Measurements from ENCODE around the gene FUT1.
"Not testable (repeated sequence)": the region's sequence is repeated elsewhere in the genome, so short reads cannot be mapped to it uniquely, and the experiment has no call there.

FUT1 gene

DNA sequence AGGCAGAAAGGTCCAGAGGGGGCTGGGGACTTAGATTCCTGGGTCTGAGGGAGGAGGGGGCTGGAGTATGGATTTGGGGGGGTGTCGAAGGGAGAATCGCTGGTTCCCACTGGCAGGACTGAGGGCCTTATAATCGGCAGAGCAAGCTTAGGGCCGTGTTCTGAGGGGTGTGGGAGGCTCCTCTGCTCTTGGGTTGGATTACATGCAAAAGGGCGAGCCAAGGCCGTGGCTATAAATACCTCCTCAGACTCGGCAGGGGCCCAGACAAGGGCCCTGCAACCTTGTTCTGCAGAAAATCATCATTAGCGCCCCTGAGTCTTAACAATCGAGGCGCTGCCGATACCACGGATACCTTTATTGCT lies 32.2 kb downstream of the FUT1 start:
- peak overlapping the region; percentile 56 for H3K4me3 ChIP-seq (replicated peaks; ENCODE audit: low read depth, low read length)
- no peak for TF ChIP-seq CTCF (IDR thresholded peaks at IDR 0.05; ENCODE audit: low read depth, low read length, missing control alignments)
- no peak for DNase-seq (ENCODE audit: extremely low read depth, low read depth)

DNA sequence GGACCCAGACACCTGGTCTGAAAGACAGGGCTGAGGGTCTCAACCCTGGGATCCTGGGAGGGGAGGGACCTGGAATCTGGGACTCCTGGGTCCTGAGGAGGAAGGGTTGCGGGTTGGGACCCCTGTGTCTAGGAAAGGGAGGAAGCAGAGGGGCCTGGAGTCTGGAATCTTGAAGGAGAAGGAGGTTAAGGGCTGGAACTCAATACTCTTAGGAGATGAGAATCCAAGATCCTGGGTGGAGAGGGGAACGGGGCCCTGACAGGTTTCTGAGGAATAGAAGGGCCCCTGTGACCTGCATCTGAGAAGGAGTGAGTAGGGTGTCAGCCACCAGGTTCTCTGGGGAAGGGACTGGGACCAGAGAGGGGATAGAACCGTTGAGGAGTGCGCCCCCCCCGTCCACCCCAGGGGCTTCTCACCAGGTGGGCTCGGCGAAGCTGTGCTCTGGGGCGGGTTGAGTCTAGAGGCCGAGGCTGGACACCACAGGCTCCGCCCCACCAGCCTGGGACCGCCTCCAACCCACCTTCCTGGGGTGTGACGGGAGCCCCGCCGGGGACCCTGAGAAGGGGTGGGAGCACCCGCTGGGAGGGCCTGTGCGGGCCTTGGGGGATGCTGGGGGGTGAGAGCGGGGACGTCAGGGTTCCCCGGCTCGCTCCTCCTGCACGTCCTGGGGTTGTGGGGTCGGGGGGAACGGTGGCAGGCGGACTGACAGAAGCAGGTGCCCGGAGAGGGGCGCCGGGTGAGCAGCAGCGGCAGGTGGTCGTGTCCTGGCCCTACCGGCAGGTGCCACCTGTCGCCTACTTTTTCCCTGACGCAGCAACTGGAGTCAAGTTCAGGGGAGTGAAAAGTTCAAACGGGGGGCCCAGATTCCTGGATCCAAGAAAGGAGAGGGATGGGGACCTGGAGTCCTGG lies 32.9 kb downstream of the FUT1 start, which contains the start of gene MAMSTR:
Gene MAMSTR (minus strand): TSS at position 463 of the 909 bp plus-strand sequence. CDS start 694 bp downstream, outside the sequence.
- no peak for DNase-seq (ENCODE audit: extremely low read depth, low read depth)
- peak within 1 kb of the TSS; percentile 56 for H3K4me3 ChIP-seq (replicated peaks; ENCODE audit: low read depth, low read length)
- TF ChIP-seq CTCF (IDR thresholded peaks at IDR 0.05; ENCODE audit: low read depth, low read length, missing control alignments), result no peak

GRCh38 chr19:48718711-48719231 lies 33.7 kb downstream of the FUT1 start:
- no peak overlapping the region for H3K4me3 ChIP-seq (replicated peaks; ENCODE audit: low read depth, low read length)
- DNase-seq (ENCODE audit: extremely low read depth, low read depth), result no peak
- TF ChIP-seq CTCF (IDR thresholded peaks at IDR 0.05; ENCODE audit: low read depth, low read length, missing control alignments), result no peak

- not testable (repeated sequence) for H3K4me3 ChIP-seq (replicated peaks; ENCODE audit: low read depth, low read length); DNase-seq (ENCODE audit: extremely low read depth, low read depth)
Observed at GRCh38 chr19:48718106-48718505, 34.3 kb downstream of the FUT1 start.

DNA sequence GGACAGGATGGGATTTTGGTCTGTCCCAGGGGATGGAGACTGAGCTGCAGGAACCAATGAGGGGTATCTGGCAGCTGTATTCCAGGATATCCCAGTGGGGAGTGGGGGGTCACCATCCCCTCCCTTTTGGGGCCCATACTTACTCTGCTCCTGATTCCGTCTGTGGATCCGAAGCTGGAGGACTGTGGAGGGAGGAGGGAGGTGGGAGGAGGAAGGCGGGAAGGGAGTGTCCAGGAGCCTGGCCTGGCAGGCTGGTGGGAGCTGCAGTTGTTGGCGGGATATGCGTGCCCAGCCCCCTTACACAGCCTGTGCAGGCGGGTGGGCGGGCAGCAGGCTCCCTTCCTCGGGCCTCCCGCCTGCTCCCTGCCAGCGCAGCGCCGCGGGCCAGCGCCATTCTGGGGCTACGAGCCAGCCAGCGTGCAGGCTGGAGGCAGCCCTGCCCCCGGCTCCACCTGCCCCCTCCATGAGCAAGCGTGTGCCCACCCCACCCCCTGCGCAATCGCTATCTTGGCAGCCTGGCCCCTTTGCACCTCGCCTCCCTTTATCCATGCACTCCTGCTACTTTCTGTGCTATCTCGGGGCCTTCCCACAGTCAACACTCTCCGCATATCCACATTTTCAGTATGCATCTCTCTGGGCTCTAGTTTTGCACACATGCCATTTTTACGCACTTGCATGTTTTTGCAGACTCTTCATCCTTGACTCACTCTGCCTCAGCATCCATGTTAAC lies 35.7 kb downstream of the FUT1 start:
- H3K4me3 ChIP-seq (replicated peaks; ENCODE audit: low read depth, low read length), result peak overlapping the region; percentile 54
- no peak for TF ChIP-seq CTCF (IDR thresholded peaks at IDR 0.05; ENCODE audit: low read depth, low read length, missing control alignments)
- no peak for DNase-seq (ENCODE audit: extremely low read depth, low read depth)

DNA sequence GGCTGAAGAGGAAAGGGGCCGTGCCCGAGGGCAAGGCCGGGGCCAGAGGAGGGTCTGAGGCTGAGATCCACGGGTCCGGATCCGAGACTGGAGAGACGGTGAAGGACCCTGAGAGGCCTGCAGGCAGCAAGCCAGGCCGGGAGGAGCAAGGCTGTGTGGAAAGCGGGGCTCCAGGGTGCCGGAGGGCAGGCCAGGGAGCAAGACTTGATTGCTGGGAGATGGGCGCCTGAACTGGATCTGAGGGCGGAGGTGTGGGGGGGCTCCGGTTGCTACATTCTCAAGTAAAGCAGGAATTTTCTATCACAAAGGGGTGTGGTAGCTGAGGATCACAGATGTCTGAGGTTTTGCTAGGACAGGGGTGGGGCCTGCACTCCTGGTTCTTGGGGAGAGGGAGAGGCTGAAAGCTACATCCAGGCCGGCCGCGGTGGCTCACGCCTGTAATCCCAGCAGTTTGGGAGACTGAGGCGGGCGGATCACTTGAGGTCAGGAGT lies 36.7 kb downstream of the FUT1 start:
- peak overlapping the region; percentile 54 for H3K4me3 ChIP-seq (replicated peaks; ENCODE audit: low read depth, low read length)
- DNase-seq (ENCODE audit: extremely low read depth, low read depth), result no peak
- TF ChIP-seq CTCF (IDR thresholded peaks at IDR 0.05; ENCODE audit: low read depth, low read length, missing control alignments), result no peak

All from HFF-Myc (cell line).